ENCODE data around the gene RASAL2.

DNA sequence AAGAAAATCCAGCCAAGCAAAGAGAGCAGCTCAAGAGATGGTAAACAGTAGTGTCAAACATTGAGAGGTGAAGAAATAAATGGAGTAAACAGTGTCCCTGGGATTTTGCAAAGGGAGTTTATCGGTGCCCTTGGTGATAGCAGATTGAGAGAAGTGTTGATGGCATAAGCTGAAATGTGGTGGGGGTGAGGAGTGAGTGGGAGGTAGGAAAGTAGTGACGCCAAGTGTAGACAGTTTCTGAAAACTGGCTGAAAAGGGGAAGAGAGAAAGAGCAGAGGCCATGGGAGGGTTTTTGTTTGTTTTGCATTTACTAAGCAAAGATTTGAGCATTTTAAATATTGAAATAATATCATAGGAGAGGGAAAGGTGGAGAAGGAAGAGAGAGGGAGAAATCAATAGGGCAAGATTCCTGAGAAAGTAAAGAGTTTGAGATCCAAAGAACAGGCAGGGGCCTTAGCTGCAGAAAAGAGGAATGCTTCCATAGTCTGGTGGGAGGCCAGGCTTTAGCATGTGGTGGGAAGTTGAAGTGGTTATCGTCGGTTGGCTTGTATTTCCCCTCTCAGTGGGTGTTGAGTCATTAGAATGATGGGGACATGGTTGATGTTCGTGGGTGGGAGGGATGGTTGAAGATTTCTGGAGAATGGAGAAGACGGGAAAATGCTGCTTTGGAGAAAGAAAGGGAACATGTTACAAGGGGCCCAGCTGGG is 26.8 kb upstream of the RASAL2 start:
- no peak for TF ChIP-seq CTBP1 (IDR thresholded peaks at IDR 0.05; ENCODE audit: borderline replicate concordance)
- TF ChIP-seq CTCF (IDR thresholded peaks at IDR 0.05 in 2 of 3, conservative IDR thresholded peaks at IDR 0.05 in 1 of 3; ENCODE audit: insufficient read depth in 2 of 3, low read depth in 1 of 3, low read length in 3 of 3), result no peak
- TF ChIP-seq CREM (IDR thresholded peaks at IDR 0.05; ENCODE audit: low read depth), result no peak
- no peak for TF ChIP-seq ZBTB49 (CRISPR knock-in tag; IDR thresholded peaks at IDR 0.05; ENCODE audit: borderline replicate concordance)

Measured in K562 (cell line).